ENCODE measurements around the gene ADGRL1. TPM values are rescaled to one million over a fixed set of nuclear protein-coding genes. Genes with fewer than 3 reads are reported as not detected.
A peak's percentile ranks its signal among the peaks of the same experiment; 100 is the strongest.

Gene ADGRL1
- total and polyA plus RNA-seq, 3 donors from 2014 or later = 23.8 to 57.2 (median 45.0) TPM

GRCh38 chr19:14152713-14153112, 53.3 kb downstream of the ADGRL1 start:
- peaks cover 25% of the 10 kb centered on the region for H3K4me1 ChIP-seq
- intact Hi-C loops (cut with DNase I; ENCODE audit: low total_unique reads) = no loop called here
- H3K4me3 ChIP-seq = no peak overlapping the region
- TF ChIP-seq POLR2A (IDR thresholded peaks at IDR 0.05) = no peak
- TF ChIP-seq CTCF (IDR thresholded peaks at IDR 0.05) = no peak
- no peaks in the 10 kb centered on the region for H3K36me3 ChIP-seq (ENCODE audit: low read depth, missing control alignments)
- WGBS, 2 donors = 86 to 89% methylated on average over 12 of the region's 12 CpGs
- DNase-seq = no peak
- no peaks in the 10 kb centered on the region for H3K9me3 ChIP-seq
- H3K27ac ChIP-seq = no peak overlapping the region
- H3K27me3 ChIP-seq = no peaks in the 10 kb centered on the region

GRCh38 chr19:14150770-14151661, 55.0 kb downstream of the ADGRL1 start:
- Histone ChIP-seq H3K27me3 (no peaks in the 10 kb centered on the region), H3K4me1 (peaks cover 33% of the 10 kb centered on the region), H3K9me3 (no peaks in the 10 kb centered on the region), H3K27ac (no peak overlapping the region), H3K36me3 (ENCODE audit: low read depth, missing control alignments) (no peaks in the 10 kb centered on the region), H3K4me3 (no peak overlapping the region)
- intact Hi-C loops (cut with DNase I; ENCODE audit: low total_unique reads) = no loop called here
- no peak for TF ChIP-seq CTCF (IDR thresholded peaks at IDR 0.05)
- no peak for TF ChIP-seq POLR2A (IDR thresholded peaks at IDR 0.05)
- WGBS, 2 donors = 90% methylated on average over 29 to 35 of the region's 47 CpGs
- no peak for DNase-seq

GRCh38 chr19:14150041-14150769, 55.8 kb downstream of the ADGRL1 start:
- intact Hi-C loops (cut with DNase I; ENCODE audit: low total_unique reads) = no loop called here
- peaks cover 35% of the 10 kb centered on the region for H3K4me1 ChIP-seq
- H3K36me3 ChIP-seq (ENCODE audit: low read depth, missing control alignments) = no peaks in the 10 kb centered on the region
- no peak for DNase-seq
- peak overlapping the region; percentile 65 to 77 for H3K27ac ChIP-seq
- no peaks in the 10 kb centered on the region for H3K9me3 ChIP-seq
- WGBS, 2 donors = 61% methylated on average over 10 of the region's 10 CpGs
- H3K4me3 ChIP-seq = no peak overlapping the region
- no peaks in the 10 kb centered on the region for H3K27me3 ChIP-seq
- TF ChIP-seq CTCF (IDR thresholded peaks at IDR 0.05) (no peak), POLR2A (IDR thresholded peaks at IDR 0.05) (no peak)

- no peaks in the 10 kb centered on the region for H3K9me3 ChIP-seq
- H3K4me3 ChIP-seq = no peak overlapping the region
- H3K27ac ChIP-seq = peak overlapping the region; percentile 65 to 77
- no peak for TF ChIP-seq POLR2A (IDR thresholded peaks at IDR 0.05)
- TF ChIP-seq CTCF (IDR thresholded peaks at IDR 0.05) = no peak
- peaks cover 38% of the 10 kb centered on the region for H3K4me1 ChIP-seq
- no peaks in the 10 kb centered on the region for H3K27me3 ChIP-seq
- WGBS, 2 donors = 33 to 34% methylated on average over 21 of the region's 21 CpGs
- peak; percentile 74 for DNase-seq
- no peaks in the 10 kb centered on the region for H3K36me3 ChIP-seq (ENCODE audit: low read depth, missing control alignments)
- intact Hi-C loops (cut with DNase I; ENCODE audit: low total_unique reads) = loop anchor here (5.0 kb wide), 1 partner anchor 198 kb away; no protein-coding TSS in a partner anchor
Observed at GRCh38 chr19:14149509-14149994, 56.4 kb downstream of the ADGRL1 start.
